Lower leg skin (tissue), 4 donors: ENCODE results near the gene ABCC12. TPM values are rescaled to one million over a fixed set of nuclear protein-coding genes. Genes with fewer than 3 reads are reported as not detected.

ENCODE experiments used
- DNase-seq, 2 donors: peaks; one replicate each; pipeline ENCODE4 v3.0.0-alpha.2; 2019; ENCODE audit warnings: low spot score in 2 of 2
- H3K4me3 ChIP-seq: fragments of 200-600 bp; sonication (generic); 2 replicates; pipeline ENCODE4 v1.5.1; 2017; ENCODE audit warnings: mild to moderate bottlenecking, low read depth; ENCODE audit not compliant: poor library complexity, severe bottlenecking
- POLR2A ChIP-seq, 2 donors: fragments of 450-650 bp; IDR thresholded peaks; one replicate each; pipeline ENCODE4 v1.6.1; 2016 to 2017; ENCODE audit warnings: antibody characterized with exemption in 2 of 2, mild to moderate bottlenecking in 1 of 2, moderate library complexity in 1 of 2
- WGBS, 2 donors: methylation state at CpG; one replicate each; pipeline ENCODE4 v1.1.5; 2018; 5-methylcytosine and 5-hydroxymethylcytosine counted together
- intact Hi-C: fragments of 100-400 bp; cut with DNase I; formaldehyde crosslinking; loops from one replicate; pipeline ENCODE4 v1.15.0; 2023; ENCODE audit warnings: low total_unique reads
- total RNA-seq, 4 donors: library from RNA; depleted of rRNA; stranded (reverse); fragments of >200 nt; gene quantifications; one replicate each; pipeline ENCODE4 v1.1.0, GENCODE V29; 2016
- TF ChIP-seq, protein P1 (sequence below), 3 donors: fragments of 450-650 bp; IDR thresholded peaks; one replicate each; pipeline ENCODE4 v1.5.1; 2016; ENCODE audit warnings: antibody characterized with exemption in 3 of 3, mild to moderate bottlenecking in 3 of 3, moderate library complexity in 2 of 3

The ABCC12 gene
- total RNA-seq, 4 donors from 2014 or later: 0.16 TPM; not detected in 3

DNA sequence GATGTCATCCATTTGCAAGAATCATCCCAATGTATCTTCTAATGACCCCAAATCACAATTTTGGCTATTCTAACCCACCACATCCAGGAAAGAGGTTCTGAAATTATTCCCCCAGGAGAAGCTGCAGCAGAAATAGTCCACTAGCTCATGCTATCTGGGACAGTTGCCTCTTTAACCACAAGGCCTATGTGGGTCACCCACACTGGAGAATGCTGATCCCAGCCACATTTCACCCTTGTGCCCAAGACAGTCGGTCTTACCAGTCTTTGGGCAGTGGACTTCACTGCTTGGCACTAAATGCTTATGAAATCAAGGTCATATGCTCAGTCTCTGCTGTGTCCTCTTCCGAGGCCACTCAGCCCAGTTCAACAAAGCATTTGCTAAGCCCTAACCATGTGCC, 27.0 kb downstream of the ABCC12 start:
- no peak for DNase-seq
- 69 to 75% methylated on average over 2 of the region's 2 CpGs for WGBS, 2 donors
- TF ChIP-seq, protein P1, sequence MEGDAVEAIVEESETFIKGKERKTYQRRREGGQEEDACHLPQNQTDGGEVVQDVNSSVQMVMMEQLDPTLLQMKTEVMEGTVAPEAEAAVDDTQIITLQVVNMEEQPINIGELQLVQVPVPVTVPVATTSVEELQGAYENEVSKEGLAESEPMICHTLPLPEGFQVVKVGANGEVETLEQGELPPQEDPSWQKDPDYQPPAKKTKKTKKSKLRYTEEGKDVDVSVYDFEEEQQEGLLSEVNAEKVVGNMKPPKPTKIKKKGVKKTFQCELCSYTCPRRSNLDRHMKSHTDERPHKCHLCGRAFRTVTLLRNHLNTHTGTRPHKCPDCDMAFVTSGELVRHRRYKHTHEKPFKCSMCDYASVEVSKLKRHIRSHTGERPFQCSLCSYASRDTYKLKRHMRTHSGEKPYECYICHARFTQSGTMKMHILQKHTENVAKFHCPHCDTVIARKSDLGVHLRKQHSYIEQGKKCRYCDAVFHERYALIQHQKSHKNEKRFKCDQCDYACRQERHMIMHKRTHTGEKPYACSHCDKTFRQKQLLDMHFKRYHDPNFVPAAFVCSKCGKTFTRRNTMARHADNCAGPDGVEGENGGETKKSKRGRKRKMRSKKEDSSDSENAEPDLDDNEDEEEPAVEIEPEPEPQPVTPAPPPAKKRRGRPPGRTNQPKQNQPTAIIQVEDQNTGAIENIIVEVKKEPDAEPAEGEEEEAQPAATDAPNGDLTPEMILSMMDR (IDR thresholded peaks at IDR 0.05): no peak
- no peak for TF ChIP-seq POLR2A (IDR thresholded peaks at IDR 0.05)
- no peak overlapping the region for H3K4me3 ChIP-seq
- intact Hi-C loops: no loop called here

DNA sequence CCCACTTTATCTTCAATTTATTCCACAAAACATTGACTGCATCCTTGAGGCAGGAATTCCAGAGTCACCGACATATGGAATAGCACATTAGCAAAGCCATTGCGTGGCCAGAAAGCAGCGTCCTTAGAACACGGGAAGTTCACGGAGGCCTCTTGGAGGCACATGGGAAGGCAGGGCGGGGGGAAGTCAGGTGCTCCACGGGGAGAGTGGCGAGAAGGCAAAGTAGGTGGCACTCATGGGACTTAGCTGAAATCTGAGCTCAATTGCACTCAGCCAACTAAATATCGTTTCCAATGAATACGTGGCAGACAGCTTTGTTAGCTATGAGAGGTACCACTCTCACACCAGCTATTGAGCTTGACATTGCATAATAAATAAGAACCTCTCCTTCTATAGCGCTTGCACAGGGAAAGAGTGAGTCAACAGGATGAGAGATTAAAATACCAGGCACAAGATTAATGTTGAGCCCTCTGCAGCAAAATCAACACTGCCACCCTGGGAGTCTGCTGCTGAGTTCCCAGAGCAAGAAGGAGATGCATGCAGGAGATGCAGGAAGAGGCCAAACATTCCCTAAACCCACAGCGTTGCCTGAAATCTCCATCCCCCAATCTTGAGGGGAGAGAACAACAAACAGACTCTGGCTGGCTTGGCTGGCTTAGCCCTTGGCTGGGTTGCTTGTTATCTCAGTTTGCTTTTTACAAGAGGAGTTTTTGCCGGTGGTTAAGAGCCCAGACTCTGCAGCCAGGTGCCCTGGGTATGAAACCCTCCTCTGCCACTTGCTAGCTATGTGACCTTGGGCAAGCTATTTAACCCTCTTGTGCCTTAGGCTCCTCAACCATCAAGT, 28.8 kb downstream of the ABCC12 start:
- H3K4me3 ChIP-seq: no peak overlapping the region
- intact Hi-C loops: no loop called here
- 67 to 73% methylated on average over 13 of the region's 13 CpGs for WGBS, 2 donors
- TF ChIP-seq, protein P1 (IDR thresholded peaks at IDR 0.05): no peak
- no peak for TF ChIP-seq POLR2A (IDR thresholded peaks at IDR 0.05)
- DNase-seq: no peak

DNA sequence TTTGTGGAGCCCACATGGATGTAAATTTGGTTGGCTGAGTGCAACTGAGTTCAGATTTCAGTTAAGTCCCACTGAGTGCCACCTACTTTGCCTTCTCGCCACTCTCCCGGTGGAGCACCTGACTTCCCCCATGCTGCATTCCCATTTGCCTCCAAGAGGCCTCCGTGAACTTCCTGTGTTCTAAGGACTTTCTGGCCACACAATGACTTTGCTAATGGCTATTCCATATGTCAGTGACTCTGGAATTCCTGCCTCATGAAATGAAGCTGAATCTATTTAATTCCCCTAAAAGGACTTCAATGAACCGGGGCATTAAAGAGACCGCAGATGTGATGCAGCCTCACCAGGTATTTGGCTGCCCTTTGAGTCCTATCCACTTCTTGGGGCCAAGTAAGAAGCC, 29.9 kb downstream of the ABCC12 start:
- DNase-seq: no peak
- no peak overlapping the region for H3K4me3 ChIP-seq
- 83 to 87% methylated on average over 5 of the region's 5 CpGs for WGBS, 2 donors
- TF ChIP-seq, protein P1 (IDR thresholded peaks at IDR 0.05): no peak
- TF ChIP-seq POLR2A (IDR thresholded peaks at IDR 0.05): no peak
- intact Hi-C loops: no loop called here

DNA sequence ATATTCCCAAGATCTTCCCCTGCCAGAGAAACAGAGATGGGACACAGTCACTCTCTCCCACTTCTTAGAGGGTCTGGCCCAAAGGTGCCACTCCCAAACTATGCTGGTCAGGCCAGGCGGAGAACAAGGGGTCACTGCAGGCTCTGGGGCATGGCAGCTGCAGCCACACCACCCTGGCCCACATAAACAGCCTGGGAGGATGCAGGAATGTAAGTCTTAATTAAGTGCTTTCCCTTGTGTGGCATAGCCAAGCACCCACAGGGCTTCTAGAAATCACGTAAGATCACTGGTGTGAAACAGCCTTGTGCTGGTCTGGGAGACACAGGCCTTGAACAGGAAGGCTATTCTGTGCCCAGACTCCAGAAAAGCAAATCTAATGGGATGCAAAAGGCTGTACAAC, 31.5 kb downstream of the ABCC12 start:
- H3K4me3 ChIP-seq: no peak overlapping the region
- DNase-seq: no peak
- WGBS, 2 donors: 73 to 93% methylated on average over 2 of the region's 2 CpGs
- intact Hi-C loops: no loop called here
- no peak for TF ChIP-seq POLR2A (IDR thresholded peaks at IDR 0.05)
- TF ChIP-seq, protein P1 (IDR thresholded peaks at IDR 0.05): no peak

DNA sequence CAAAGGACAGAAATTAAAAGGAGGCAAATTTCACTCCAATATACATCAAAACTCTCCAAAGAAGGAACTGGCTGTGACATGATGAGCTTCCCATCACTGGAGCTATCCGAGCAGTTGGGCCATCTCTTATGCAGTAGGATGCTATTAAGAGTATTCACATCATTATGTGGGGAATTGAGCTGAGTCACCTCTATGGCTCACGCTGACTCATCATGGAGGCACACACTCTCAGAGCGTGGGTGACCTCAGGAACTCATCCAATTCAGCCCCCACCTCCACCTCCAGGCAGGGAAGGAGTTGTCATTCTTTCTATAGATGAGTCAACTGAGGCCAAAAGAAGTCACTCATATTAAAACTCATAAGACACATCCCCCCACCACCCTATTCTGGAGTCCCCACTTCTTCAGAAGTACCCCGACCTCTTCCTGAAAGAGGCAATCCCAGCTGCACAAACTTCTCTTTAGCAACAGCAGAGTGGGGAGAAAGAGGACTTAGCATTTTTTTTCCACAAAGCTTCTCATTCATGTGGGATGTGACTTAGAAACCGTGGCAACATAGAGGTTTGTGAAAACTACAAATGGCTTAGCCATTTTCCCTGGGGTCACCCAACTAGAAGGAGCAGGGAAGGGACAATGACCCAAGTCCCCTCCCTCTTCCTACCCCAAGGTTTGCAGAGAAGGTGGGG, 32.5 kb downstream of the ABCC12 start:
- no peak for TF ChIP-seq POLR2A (IDR thresholded peaks at IDR 0.05)
- TF ChIP-seq, protein P1 (IDR thresholded peaks at IDR 0.05): no peak
- no peak for DNase-seq
- WGBS, 2 donors: 46 to 59% methylated on average over 5 of the region's 5 CpGs
- no peak overlapping the region for H3K4me3 ChIP-seq
- intact Hi-C loops: no loop called here
